ENCODE results near the gene SH3TC1.

The SH3TC1 gene

DNA sequence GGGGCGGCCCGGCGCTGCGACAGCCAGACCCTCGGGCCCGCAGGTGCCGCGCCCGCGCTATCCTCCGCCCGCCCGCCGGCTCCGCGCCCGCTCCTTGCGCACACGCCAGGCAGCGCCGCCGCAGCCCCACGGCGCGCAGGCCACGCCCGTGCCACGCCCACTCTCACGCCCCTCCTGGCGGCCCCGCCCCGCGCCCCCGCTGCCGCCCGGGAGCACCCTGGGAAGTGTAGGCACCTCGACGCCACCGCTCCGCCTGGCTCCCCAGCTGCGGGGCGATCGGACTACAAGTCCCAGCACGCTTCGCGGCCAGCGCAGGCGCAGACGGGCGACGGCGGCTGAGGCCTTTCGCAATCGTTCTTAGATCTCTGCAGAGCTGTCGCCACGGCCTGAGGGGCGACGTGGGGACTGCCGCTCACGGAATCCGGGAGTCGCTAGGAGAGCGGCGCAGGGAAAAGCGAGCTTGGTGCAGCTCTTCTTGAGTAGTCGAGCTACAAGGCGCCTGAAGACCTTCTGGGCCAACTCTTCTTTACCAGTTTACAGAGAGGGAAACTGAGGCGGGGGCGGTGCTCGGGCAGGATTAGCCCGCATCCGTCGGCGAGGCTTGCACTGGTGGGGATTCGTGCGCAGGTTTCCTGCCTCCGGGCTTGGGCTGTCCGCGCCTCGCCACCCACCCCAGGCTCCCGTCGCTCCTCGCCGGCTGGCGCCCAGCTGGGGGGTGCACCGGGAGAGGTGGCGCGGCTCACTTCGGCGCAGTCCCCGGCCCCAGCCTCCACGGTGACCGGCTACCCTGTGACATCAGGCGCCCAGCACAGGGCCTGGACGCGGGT is 40.2 kb upstream of the SH3TC1 start, which contains the start of gene ABLIM2:
TSS of gene ABLIM2 (minus strand) at position 104 of the 827 bp plus-strand sequence. CDS start 124 bp downstream, outside the sequence.
- peak within 1 kb of the TSS; percentile 74 for H3K4me3 ChIP-seq (ENCODE audit: low read length, poor library complexity, severe bottlenecking)
- H3K4me1 ChIP-seq (ENCODE audit: insufficient read depth, low read length, poor library complexity, severe bottlenecking) = peaks cover 5% of the 10 kb centered on the region
- TF ChIP-seq, protein P1, sequence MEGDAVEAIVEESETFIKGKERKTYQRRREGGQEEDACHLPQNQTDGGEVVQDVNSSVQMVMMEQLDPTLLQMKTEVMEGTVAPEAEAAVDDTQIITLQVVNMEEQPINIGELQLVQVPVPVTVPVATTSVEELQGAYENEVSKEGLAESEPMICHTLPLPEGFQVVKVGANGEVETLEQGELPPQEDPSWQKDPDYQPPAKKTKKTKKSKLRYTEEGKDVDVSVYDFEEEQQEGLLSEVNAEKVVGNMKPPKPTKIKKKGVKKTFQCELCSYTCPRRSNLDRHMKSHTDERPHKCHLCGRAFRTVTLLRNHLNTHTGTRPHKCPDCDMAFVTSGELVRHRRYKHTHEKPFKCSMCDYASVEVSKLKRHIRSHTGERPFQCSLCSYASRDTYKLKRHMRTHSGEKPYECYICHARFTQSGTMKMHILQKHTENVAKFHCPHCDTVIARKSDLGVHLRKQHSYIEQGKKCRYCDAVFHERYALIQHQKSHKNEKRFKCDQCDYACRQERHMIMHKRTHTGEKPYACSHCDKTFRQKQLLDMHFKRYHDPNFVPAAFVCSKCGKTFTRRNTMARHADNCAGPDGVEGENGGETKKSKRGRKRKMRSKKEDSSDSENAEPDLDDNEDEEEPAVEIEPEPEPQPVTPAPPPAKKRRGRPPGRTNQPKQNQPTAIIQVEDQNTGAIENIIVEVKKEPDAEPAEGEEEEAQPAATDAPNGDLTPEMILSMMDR (conservative IDR thresholded peaks at IDR 0.05; ENCODE audit: low read length) = no peak
- TF ChIP-seq EZH2phosphoT487 (IDR thresholded peaks at IDR 0.05; ENCODE audit: borderline replicate concordance) = no peak
- H3K4me2 ChIP-seq (ENCODE audit: low read depth, low read length, poor library complexity, severe bottlenecking) = peak within 1 kb of the TSS; percentile 72
- H3K9me2 ChIP-seq (replicated peaks; ENCODE audit: low read depth, low read length) = no peaks in the 10 kb centered on the region
- no peaks in the 10 kb centered on the region for H3F3A ChIP-seq (ENCODE audit: low read depth)
- no peaks in the 10 kb centered on the region for H4K20me1 ChIP-seq (ENCODE audit: insufficient read depth, low read length, poor library complexity, severe bottlenecking)
- H3K27me3 ChIP-seq (ENCODE audit: insufficient read depth, low read length, poor library complexity, severe bottlenecking) = no peaks in the 10 kb centered on the region
- no peaks in the 10 kb centered on the region for H3K36me3 ChIP-seq (ENCODE audit: insufficient read depth, low read length)
- no peaks in the 10 kb centered on the region for H3K9me3 ChIP-seq (ENCODE audit: insufficient read depth, low read depth, low read length)
- peak within 1 kb of the TSS; percentile 56 for H3K9ac ChIP-seq (ENCODE audit: low read depth, low read length, poor library complexity, severe bottlenecking)
- peak within 1 kb of the TSS; percentile 89 for H2AFZ ChIP-seq (ENCODE audit: low read length)
- no peaks in the 10 kb centered on the region for H3K79me2 ChIP-seq (ENCODE audit: insufficient read depth, low read length)

DNA sequence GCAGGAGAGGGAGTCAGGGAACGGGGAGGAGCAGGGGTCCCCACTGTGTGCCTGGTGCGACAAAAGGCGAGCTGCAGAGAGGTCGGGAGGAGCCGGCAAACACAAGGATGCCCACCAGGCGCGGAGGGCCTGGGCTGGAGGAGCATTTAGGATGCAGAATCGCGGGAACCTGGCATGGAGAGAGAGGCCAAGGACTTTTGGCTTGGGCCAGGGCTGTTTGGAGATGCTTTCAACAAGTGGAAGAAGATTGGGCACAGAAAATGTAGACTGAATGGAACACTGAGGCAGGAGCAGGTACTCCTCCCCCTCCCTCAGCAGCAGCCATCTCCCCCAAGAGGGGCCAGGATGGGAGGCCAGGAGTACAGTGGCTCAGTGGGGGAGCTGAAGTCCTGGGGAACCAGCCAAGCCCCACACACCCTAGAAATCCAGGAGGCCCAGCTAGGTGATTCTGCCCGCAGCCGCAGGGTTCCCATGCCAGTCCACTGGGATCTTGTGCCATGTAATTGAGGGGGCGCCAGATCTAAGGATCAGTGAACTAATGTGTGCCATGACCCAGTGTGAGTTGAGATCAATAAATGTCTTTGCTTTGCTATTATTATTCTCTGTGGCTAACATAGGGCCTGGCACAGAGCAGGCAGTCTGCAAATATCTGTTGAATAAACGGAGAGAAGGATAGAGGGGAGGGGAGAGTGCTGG is 39.4 kb upstream of the SH3TC1 start:
- Histone ChIP-seq H2AFZ (ENCODE audit: low read length) (no peak overlapping the region; the same call in 1 of the 2 replicates), H3F3A (ENCODE audit: low read depth) (no peaks in the 10 kb centered on the region), H3K9me2 (replicated peaks; ENCODE audit: low read depth, low read length) (no peaks in the 10 kb centered on the region), H3K79me2 (ENCODE audit: insufficient read depth, low read length) (no peaks in the 10 kb centered on the region), H3K36me3 (ENCODE audit: insufficient read depth, low read length) (no peaks in the 10 kb centered on the region), H3K4me2 (ENCODE audit: low read depth, low read length, poor library complexity, severe bottlenecking) (peak overlapping the region; percentile 69), H3K9ac (ENCODE audit: low read depth, low read length, poor library complexity, severe bottlenecking) (peak overlapping the region; percentile 56), H4K20me1 (ENCODE audit: insufficient read depth, low read length, poor library complexity, severe bottlenecking) (no peaks in the 10 kb centered on the region), H3K4me1 (ENCODE audit: insufficient read depth, low read length, poor library complexity, severe bottlenecking) (peaks cover 5% of the 10 kb centered on the region), H3K9me3 (ENCODE audit: insufficient read depth, low read depth, low read length) (no peaks in the 10 kb centered on the region), H3K4me3 (ENCODE audit: low read length, poor library complexity, severe bottlenecking) (peak overlapping the region; percentile 74), H3K27me3 (ENCODE audit: insufficient read depth, low read length, poor library complexity, severe bottlenecking) (no peaks in the 10 kb centered on the region)
- TF ChIP-seq EZH2phosphoT487 (IDR thresholded peaks at IDR 0.05; ENCODE audit: borderline replicate concordance) = no peak
- TF ChIP-seq, protein P1 (conservative IDR thresholded peaks at IDR 0.05; ENCODE audit: low read length) = no peak

DNA sequence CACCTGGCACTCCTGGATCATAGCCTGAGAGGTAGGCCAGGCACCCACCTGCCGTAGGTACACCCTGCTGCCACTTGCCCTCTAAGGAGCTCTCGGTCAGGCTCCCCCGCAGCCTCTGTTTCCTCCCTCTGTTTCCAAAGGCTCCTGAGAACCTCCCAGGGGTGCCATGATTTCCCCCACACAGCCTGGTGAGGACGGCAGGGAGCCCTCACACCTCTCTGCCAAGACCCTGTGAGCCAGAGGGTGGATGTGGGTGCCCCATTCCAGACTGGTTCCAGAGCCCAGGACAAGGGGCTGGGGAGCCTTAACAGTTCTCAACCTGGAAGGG is 38.9 kb upstream of the SH3TC1 start:
- Histone ChIP-seq H3K4me2 (ENCODE audit: low read depth, low read length, poor library complexity, severe bottlenecking) (no peak overlapping the region), H4K20me1 (ENCODE audit: insufficient read depth, low read length, poor library complexity, severe bottlenecking) (no peaks in the 10 kb centered on the region), H3K9me3 (ENCODE audit: insufficient read depth, low read depth, low read length) (no peaks in the 10 kb centered on the region), H3F3A (ENCODE audit: low read depth) (no peaks in the 10 kb centered on the region), H2AFZ (ENCODE audit: low read length) (no peak overlapping the region), H3K4me3 (ENCODE audit: low read length, poor library complexity, severe bottlenecking) (no peak overlapping the region), H3K36me3 (ENCODE audit: insufficient read depth, low read length) (no peaks in the 10 kb centered on the region), H3K79me2 (ENCODE audit: insufficient read depth, low read length) (no peaks in the 10 kb centered on the region), H3K27me3 (ENCODE audit: insufficient read depth, low read length, poor library complexity, severe bottlenecking) (no peaks in the 10 kb centered on the region), H3K4me1 (ENCODE audit: insufficient read depth, low read length, poor library complexity, severe bottlenecking) (peaks cover 5% of the 10 kb centered on the region), H3K9ac (ENCODE audit: low read depth, low read length, poor library complexity, severe bottlenecking) (no peak overlapping the region), H3K9me2 (replicated peaks; ENCODE audit: low read depth, low read length) (no peaks in the 10 kb centered on the region)
- TF ChIP-seq EZH2phosphoT487 (IDR thresholded peaks at IDR 0.05; ENCODE audit: borderline replicate concordance) = no peak
- TF ChIP-seq, protein P1 (conservative IDR thresholded peaks at IDR 0.05; ENCODE audit: low read length) = no peak
